Amniotic epithelial cell (primary cell): ENCODE results near the gene SLC44A5.

ENCODE experiments used
- DNase-seq: peaks from one replicate; pipeline ENCODE4 v3.0.0-alpha.2; 2010; ENCODE audit warnings: low read depth

SLC44A5 gene

DNA sequence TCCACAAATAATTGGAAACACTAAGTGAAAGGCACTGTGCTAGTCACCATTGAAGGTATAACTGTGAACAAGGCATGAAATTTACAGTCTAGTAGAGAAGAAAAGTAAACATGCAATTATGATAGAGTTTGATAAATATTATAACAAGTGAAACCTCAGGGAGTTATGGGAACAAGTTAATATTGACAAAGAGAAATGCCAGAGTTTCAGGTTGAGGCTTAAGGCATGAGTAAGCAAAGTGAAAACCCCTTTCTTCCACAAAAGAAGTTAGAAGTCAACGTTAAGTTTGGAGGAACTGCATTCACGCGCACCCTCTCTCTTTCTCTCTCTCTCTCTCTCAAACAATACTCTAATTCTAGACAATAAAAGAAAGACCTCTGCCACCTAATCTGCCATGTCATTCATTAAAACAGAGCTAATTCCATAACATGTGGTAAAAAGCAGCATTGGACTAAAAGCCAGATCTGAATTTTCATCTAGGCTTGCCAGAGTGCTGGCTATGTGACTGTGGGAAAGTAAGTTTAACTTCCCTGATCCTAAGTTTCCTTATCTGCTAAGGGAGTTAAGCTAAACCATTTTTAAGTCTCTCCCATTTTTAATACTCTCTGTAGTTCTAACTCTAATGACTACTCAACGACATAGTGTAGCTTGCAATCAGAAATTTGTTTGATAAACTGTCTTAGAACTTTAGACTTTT, 22.0 kb downstream of the SLC44A5 start:
- no peak for DNase-seq

DNA sequence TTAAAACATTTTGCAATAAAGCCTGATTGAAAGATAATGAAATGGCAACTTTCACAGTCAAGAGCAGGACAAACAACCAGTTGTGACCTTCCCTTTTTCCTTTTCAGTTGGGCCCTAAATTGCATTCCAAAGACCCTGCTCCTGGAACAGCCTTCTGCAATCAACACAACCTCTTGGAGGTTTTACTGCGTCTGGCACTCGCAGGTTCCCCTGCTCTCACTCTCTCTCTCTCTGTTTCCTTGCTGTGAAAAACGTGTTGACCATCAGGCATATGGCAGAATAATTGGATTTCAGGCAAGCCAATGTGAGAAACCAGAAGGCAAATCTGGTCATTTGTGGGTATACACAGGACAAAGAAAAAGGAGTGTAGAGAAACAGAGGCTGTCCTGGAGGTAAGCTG, 23.2 kb downstream of the SLC44A5 start:
- no peak for DNase-seq

DNA sequence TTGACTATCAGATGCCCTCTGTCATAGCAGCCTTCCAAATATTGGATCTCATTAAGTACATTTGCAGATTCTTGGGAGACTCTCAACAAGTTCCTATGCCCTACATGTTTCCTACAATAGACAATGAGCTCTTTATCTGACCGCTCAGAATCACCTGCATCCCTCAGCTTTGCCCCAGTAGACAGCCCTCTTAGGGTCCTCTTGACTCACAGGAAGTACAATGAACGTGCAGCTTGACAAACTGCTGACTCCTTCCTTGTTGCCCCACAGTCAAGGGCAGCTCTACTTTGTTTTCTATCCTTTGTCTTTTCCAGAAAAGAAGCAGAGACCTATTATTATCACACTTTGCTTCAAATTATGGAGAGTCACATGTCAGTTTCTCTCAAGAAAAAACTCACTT, 27.6 kb downstream of the SLC44A5 start:
- DNase-seq = no peak

DNA sequence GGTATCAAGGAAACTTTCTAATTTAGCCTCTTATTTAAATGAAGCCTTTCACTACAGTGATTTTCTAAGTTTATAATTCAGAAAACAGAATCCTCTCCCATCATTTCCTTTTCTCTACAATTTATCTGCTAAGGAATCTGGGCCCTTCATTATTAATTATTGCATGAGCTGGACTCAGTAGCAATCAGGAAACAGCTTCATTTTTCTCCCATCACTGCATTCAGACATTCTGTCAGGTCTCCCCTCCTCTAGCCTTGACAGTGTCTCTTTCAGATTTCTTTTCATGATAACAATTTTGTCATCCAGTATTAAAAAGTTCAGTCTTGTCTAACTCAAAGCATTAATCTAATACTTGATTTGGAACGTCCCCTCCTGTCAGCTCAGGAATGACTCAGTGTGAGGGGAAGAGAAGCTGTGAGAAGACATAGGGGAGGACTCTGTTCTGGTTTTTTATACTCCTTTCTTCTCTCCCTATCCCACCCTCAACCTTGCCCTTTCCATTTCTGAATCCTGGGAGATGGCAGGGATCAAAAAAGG, 28.1 kb downstream of the SLC44A5 start:
- DNase-seq = no peak

DNA sequence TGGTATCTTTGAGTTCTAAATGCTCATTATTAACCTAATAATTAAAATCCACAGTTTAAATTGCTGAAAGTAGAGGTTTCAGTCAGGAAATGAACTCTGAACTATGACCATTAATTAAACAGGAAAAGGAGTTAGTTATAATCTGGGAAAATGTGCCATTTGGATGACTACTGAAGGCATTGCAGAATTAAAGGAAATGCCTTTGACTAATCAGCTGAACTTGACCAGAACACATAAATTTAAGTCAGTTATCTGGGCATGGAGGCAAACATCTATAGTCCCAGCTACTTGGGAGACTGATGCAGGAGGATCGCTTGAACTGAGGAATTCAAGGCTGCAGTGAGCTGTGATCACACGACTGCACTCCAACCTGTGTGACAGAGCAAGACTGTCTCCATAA, 31.9 kb downstream of the SLC44A5 start:
- no peak for DNase-seq

DNA sequence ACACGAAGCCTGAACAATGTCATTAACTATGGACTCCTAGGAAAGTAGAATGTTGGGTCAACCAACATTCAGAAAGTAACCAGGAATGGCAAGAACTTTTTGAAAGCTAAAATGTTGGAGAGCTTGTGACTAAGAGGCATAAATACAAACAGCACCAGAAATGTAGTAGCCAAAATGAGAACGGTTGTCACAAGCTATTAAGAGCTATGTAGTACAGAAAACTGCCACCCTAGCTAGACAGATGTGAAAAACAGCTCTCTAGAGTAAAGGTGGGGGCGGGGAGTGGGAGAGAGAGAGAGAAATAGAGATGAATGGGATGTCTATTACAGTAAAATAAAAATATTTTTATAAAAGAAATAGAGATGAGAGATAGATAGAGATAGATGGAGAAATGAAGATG, 35.1 kb downstream of the SLC44A5 start:
- no peak for DNase-seq

DNA sequence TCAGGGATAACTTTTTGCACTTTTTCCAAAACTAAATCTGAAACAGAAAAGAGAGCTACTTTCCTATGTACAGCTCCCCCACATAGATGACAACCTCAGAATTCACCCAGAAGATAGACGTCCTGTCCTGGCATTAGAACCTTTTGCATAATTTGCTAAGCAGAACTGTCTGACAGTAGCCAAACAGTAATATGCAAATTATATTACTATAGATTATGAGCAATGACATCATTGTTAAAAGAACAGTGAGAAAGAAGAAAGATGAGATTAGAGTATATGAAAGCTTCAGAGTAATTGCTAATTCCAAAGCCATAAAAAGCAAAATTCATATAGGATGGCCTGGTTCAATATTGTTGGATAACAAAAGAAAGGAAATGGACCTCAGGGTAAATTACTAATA, 43.7 kb downstream of the SLC44A5 start:
- no peak for DNase-seq

DNA sequence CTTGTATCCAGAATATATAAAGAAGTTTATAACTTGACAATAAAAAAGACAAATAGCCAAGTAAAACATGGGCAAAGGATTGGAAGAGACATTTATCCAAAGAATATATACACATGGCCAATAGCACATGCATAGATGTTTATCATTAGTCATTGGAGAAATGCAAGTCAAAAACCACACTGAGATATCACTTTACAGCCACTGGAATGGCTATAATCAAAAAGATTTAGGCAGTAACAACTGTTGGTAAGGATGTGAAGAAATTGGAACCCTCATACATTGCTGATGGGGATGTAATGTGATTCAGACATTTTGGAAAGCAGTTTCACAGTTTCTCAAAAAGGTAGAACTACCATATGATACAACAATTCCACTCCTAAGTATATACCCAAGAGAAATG, 51.1 kb downstream of the SLC44A5 start:
- no peak for DNase-seq

DNA sequence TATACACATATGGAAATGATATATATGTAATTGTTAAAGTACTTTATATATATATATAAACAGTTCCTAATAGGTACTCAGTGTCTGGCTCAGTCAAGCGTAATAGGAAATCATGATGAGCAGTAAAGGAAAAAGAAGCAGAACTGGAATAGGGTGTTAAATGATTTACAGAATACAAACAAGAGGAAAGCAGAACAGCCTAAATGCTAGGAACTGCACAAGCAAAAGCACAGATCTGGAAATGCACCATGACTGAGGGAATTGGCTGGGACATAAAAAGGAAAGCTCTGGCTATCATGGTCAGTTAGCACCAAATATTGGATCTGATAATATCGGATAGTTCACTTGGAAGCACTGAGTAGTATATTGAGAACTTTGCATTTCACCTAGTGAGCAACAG, 51.8 kb downstream of the SLC44A5 start:
- no peak for DNase-seq

DNA sequence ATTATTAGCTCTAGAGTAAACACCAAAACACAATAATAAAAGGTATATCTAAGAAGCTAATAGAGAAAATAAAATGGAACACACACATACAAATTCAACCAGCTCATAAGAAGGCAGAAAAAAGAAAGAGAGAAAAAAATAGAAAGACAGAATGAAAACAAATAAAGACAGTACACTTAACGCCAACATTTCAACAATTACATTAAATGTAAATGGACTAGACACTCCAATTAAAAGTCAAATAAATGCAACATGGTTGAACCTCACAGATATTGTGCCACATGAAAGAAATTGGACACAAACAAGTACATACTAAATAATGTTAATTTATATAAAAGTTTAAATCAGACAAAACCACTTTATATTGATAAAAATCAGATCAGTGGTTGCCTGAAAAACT, 56.0 kb downstream of the SLC44A5 start:
- no peak for DNase-seq

DNA sequence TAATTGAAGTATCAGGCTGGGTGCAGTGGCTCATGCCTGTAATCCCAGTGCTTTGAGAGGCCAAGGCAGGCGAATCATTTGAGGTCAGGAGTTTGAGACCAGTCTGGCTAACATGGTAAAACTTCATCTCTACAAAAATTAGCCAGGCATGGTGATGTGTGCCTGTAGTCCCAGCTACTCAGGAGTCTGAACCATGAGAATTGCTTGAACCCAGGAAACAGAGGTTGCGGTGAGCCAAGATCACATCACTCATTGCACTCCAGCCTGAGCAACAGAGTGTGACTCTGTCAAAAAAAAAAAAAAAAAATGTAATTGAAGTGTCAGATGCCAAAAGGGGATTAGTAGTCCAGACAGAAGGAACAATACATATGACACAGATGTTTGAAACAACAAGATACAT, 56.7 kb downstream of the SLC44A5 start:
- no peak for DNase-seq

DNA sequence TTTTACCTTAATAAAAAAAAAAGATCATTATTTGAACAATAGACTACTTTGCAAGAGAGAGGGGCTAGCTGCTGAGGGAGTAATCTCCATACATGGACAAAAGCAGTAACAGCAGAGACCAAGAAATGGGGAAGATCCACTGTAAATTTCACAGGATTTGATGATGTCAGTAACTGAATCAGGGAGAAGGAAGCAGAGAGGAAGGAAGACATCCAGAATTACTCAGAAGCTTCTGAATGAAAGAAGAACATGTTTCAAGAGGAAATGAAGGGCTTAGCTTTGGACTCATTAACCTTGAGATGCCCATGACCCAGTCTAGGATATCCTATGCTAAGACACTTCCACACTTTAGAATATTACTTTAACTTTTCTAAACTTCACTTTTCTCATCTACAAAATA, 60.4 kb downstream of the SLC44A5 start:
- no peak for DNase-seq

DNA sequence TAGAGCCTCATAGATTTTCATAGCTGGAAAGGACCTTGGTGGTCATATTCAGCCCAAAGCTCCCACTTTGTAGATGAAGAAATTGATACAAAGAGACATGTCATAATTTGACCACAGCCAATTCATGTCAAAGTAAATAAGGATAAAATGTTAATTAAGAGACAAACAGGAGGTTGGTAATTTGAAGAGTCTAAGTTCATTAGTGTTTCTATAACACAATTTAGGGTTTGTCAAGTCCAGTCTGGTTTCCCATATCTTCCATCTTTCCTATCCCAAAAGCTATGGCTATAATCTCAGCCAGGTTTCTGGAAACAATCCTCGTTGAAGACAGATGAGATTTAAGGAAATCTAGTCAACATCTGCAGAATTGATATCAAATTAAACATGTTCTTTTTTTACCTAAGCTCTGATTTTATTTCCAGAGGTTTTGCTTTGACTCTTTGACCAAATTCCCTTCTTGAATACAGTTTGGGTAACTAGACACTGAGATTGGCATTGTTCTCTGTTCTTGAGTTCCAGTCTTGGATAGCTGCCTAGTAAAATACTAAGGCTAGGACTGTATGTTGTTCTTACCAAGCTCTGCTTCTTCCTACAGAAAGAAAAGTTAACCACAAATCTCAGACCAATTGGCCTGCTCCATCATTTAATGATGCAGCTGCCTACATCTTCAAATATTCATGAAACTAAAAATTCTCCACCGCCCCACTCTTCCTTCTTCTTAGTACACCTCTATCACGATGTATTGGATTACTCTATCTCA, 62.0 kb downstream of the SLC44A5 start:
- no peak for DNase-seq

DNA sequence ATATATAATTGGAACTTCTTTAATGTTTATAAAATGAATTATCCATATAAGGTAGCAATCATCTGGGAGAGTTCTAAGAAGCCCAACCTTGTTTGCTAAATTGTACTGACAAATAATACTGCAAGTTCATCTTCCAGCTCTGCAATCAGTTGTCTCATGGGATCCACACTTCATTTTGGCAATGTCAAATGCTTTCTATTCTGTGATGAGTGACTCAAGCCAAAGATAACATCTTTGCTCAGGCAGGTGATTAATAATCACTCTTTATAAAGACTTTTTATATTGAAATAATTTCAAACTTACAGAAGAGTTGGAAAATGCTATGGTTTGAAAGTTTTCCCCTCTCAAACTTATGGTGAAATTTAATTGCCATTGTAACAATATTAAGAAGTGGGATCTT, 67.2 kb downstream of the SLC44A5 start:
- DNase-seq = no peak

DNA sequence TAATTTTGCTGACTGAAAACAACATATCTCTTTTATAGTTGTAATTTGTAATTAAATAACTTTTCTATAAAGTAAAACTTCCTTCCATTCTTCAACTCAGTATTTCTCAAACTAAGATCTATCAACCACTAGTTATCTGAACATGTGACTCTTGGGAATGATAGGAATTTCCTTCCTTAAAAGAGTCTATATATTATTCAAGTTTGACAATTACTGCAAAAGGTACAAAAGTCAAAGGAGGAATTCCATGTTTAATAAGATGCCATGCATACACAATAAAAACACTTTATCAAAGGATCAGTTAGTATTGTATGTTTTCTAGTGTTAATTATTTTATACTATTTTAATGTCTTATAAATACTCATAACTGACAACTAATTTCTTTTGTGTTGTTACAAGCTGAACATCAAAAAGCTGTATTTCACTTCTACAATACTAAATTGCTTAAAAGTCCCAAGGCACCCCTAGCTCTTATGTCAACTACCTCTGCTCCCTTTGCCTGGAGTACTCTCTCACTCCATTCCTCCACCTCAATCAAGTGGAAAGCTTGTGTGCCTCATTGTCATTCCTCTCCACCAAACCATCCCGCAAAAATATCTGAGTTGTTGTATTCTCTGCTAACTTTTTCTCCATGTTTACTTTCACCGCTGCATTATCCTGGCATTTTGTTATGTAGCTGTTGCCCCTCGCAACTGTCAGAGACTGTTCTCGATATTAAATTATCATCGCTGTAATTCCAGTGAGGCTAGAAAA, 67.9 kb downstream of the SLC44A5 start:
- DNase-seq = no peak

DNA sequence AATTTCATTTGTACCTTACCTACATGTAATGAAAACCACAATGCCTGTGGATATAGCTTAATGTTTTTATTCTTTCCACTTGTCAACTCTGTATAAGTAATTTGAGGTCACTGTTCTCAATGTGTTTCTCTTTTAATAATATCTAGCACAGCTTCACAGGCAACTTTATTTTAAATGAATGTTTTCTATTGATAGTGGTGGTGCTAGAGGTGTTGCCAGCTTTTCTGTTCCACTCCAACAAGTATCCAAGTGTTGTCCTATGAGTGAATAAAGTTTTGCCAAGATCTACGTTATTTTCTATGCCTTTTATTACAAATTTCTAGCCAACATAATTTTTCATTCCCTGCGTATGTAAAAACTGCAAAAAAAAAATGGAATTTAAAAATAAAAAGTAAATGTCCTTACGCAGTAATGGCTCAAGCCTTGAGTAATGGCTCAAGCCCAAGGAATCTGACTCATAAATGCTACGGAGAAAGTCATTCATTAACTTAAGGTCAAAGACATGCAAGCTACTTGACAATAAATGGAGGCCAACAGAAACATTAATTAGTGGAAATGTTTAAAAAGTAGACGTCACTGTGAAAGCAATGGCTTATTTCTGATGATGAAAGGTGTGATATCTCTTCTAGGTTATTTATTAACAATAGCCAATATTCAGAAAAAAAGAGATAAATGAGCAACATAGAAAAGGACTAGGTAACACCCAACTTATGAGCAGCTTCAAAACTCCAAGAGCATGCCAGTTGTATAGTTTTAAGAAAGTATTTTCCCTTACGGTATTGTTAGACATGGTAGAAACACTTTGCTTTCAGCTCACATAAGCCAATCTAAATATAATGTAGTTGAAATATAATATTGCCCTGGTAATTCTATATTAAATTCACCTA, 71.4 kb downstream of the SLC44A5 start:
- no peak for DNase-seq

DNA sequence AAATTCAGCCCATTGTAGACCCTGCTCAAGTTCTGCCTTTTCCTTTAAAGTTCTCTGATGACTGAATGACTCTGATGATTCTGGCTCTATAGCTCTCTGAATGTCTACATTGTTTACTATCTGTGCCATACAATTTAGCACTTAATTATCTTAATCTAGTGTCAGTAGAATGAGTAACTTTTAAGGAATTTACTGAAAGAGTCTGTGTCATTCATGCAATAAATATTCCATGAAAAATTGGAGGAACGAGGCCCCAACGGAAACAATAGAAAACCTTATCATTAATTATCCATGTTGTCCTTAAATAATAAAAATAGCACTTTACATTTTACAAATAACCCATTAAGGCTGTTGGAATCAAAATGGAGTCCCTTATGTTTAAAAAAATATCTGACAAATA, 77.8 kb downstream of the SLC44A5 start:
- no peak for DNase-seq

DNA sequence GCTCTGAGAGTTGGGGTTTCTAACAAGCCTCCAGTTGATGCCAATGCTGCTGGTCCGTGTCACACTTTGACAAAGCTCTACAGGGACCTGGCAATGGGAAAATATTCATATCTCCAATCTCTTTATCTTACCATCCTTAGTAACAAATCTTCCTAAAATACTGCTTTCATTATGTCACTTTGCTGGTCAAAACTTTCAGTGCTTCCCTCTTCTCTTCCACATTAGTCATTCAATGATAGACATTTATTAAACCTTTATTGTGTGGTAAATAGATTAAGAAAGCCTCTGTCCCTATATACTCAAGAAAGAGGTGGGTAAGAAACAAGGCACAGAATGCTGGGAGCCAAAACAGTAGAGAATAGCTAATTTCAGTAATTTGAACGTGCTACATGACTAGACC, 79.3 kb downstream of the SLC44A5 start:
- DNase-seq = no peak

DNA sequence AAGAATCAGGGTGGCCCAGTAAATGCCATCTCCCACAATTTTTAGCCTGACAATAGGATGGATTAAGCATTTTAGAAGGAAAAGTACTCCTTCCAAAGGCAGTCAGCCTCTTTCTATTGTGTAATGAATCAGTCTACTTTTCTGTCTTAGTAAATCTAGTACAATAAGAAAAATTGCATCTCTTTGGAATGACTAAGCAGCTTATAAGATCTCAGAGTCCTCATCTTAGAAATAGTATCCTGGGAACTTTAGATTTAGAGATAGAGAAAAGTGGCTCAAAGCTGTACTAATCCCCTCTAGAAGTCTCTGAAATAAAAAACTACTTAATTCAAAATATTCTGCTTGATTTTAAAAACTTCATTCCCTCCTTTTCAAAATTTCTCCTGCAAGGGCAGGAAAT, 81.4 kb downstream of the SLC44A5 start:
- no peak for DNase-seq

DNA sequence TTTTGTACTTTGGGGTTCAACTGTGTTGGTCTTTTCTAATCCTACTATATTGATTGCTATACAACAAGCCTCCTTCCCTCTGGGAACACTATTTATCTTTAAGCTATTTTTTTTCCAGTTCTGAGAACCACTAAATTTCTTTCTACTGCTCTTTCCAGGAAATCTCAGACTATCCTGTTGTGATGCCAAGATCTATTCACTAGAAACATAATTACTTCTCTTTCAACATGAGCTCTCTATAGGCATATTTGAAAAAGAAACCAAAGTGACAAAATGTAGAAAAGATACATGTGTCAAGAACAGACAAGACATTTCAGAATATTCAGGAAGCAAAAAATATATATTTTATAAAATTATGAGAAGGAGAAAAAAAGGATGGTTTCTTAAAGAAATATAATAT, 82.9 kb downstream of the SLC44A5 start:
- no peak for DNase-seq

DNA sequence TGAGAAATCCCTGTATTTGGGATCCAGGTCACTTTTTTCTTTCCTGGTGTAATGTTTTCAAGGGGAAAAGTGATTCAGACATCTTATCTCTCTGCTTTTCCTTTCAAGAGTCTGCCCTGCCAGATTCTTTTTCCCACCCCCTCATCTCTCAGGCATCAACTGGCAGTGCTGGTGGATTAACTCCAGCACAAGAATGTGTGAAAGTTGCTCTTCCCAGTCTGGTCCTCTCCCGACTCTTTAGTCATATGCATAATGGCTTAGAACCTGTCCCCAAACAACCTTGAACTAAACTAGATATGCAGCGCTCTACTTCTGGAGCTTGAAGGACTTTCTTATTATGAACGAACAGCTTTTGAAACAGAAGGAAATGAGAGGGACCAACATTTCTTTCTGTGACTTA, 88.5 kb downstream of the SLC44A5 start:
- DNase-seq = peak; percentile 3

DNA sequence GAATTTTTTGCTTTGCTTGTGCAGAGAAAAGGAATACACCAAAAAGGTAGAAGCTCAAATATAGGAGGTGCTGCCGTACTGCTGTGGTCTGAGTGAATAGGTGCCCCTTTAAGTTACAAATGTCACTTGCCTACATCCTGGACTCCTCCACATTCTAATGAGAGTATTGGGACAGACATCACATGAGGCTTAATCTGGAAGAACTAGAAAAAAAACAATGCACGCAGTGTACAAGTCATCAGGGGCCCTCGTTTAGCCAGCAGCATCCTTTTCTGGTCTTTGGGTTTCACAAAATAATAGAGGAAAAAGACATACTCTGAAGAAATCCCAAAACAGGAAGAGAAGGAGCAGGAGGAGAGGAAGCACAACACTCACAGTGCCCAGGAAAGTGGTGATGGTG, 89.3 kb downstream of the SLC44A5 start:
- no peak for DNase-seq
